H1 (cell line): ENCODE data around the gene RFX5. TPM values are rescaled to one million over a fixed set of nuclear protein-coding genes. Genes with fewer than 3 reads are reported as not detected.
"Not testable (repeated sequence)": the region's sequence is repeated elsewhere in the genome, so short reads cannot be mapped to it uniquely, and the experiment has no call there.

Experiments used
- CTCF ChIA-PET: fragments of 300-600 bp; sonication (Branson Sonifier 250); formaldehyde crosslinking; loops from one replicate; lab custom pipeline; 2021; ENCODE audit not compliant: partially characterized antibody; lab: Charles Lee
- POLR2A ChIA-PET: fragments of 300-600 bp; sonication (Branson Sonifier 250); formaldehyde crosslinking; loops from one replicate; lab custom pipeline; 2021; ENCODE audit warnings: inconsistent platforms; ENCODE audit not compliant: partially characterized antibody; lab: Charles Lee
- DNase-seq, 2 experiments: peaks; one replicate each; pipeline versions ENCODE4 v3.0.0 to v3.0.0-alpha.2; 2010 to 2022; ENCODE audit warnings: low spot score in 2 of 2, low read depth in 1 of 2, mixed read lengths in 1 of 2
- FAIRE-seq: peaks from 2 replicates; lab custom pipeline; 2011; peaks lifted over from hg19 to GRCh38; lab: Jason Lieb, UNC
- H2AFZ ChIP-seq: 2 replicates; pipeline ENCODE4 v1.8.1; 2012; ENCODE audit warnings: low read length, inconsistent platforms
- H2AK5ac ChIP-seq: 2 replicates; pipeline ENCODE4 v1.6.1; 2013; ENCODE audit warnings: low read depth, low read length
- H2BK120ac ChIP-seq: replicated peaks from 2 replicates; pipeline ENCODE3; 2013; ENCODE audit warnings: low read depth, low read length, inconsistent platforms
- H2BK12ac ChIP-seq: 2 replicates; pipeline ENCODE4 v1.6.1; 2013; ENCODE audit warnings: low read depth, low read length
- H2BK15ac ChIP-seq: 2 replicates; pipeline ENCODE4 v1.6.1; 2013; ENCODE audit warnings: low read length
- H2BK20ac ChIP-seq: 2 replicates; pipeline ENCODE4 v1.6.1; 2013; ENCODE audit warnings: low read length
- H2BK5ac ChIP-seq: 2 replicates; pipeline ENCODE4 v1.6.1; 2013; ENCODE audit warnings: low read depth, low read length
- H3K14ac ChIP-seq: 2 replicates; pipeline ENCODE4 v1.6.1; 2013; ENCODE audit warnings: inconsistent platforms; ENCODE audit not compliant: insufficient read length
- H3K18ac ChIP-seq: 2 replicates; pipeline ENCODE4 v1.6.1; 2013; ENCODE audit warnings: low read length; ENCODE audit errors: extremely low read depth
- H3K23ac ChIP-seq: 2 replicates; pipeline ENCODE4 v1.6.1; 2013; ENCODE audit warnings: inconsistent platforms; ENCODE audit not compliant: insufficient read length
- H3K23me2 ChIP-seq: 2 replicates; pipeline ENCODE4 v1.6.1; 2013; ENCODE audit warnings: low read depth, low read length
- H3K27ac ChIP-seq: 2 replicates; pipeline ENCODE4 v1.6.1; 2011; ENCODE audit warnings: low read depth, low read length, inconsistent platforms
- H3K27me3 ChIP-seq, 4 experiments: replicated peaks in 1 of 4; 1 replicate in 1 of 4; 2 replicates in 3 of 4; pipeline versions ENCODE4 v1.6.1 to v1.8.1; 2011 to 2013; ENCODE audit warnings: low read length in 3 of 4, mild to moderate bottlenecking in 3 of 4, inconsistent platforms in 2 of 4, mixed read lengths in 2 of 4, moderate library complexity in 1 of 4; ENCODE audit not compliant: control insufficient read depth in 3 of 4, insufficient read depth in 3 of 4; ENCODE audit errors: extremely low read depth in 1 of 4
- H3K36me3 ChIP-seq, 4 experiments: 2 replicates each; pipeline versions ENCODE4 v1.6.1 to v1.8.1; 2011 to 2013; ENCODE audit warnings: mild to moderate bottlenecking in 4 of 4, low read length in 3 of 4, moderate library complexity in 2 of 4, control low read depth in 1 of 4, inconsistent platforms in 1 of 4; ENCODE audit not compliant: insufficient read depth in 4 of 4, control insufficient read depth in 2 of 4
- H3K4ac ChIP-seq: replicated peaks from 2 replicates; pipeline ENCODE3; 2013; ENCODE audit warnings: low read length, low read depth, mixed read lengths, inconsistent platforms; ENCODE audit not compliant: insufficient read length
- H3K4me1 ChIP-seq, 4 experiments: replicated peaks in 1 of 4; 1 replicate in 1 of 4; 2 replicates in 3 of 4; pipeline versions ENCODE4 v1.6.1 to v1.8.1; 2011 to 2013; ENCODE audit warnings: low read length in 3 of 4, inconsistent platforms in 2 of 4, mixed read lengths in 1 of 4; ENCODE audit not compliant: insufficient read depth in 4 of 4, control insufficient read depth in 3 of 4
- H3K4me2 ChIP-seq, 2 experiments: 2 replicates each; pipeline versions ENCODE4 v1.6.1 to v1.8.1; 2011 to 2013; ENCODE audit warnings: low read depth in 2 of 2, low read length in 2 of 2, control low read depth in 1 of 2, inconsistent platforms in 1 of 2, mild to moderate bottlenecking in 1 of 2; ENCODE audit not compliant: insufficient read depth in 1 of 2
- H3K4me3 ChIP-seq, 4 experiments: fragments of 200-600, 300-600 bp in 1 of 4; sonication (generic), shearing (Covaris generic), sonication (Bioruptor Twin) in 1 of 4; 2 replicates each; pipeline versions ENCODE4 v1.5.1 to v1.8.1; 2011 to 2016; ENCODE audit warnings: low read length in 4 of 4, low read depth in 3 of 4, control low read depth in 2 of 4, inconsistent platforms in 2 of 4, mild to moderate bottlenecking in 2 of 4, mixed read lengths in 1 of 4, moderate library complexity in 1 of 4; ENCODE audit not compliant: insufficient read depth in 2 of 4; ENCODE audit errors: extremely low read depth in 1 of 4
- H3K56ac ChIP-seq: replicated peaks from 2 replicates; pipeline ENCODE3; 2013; ENCODE audit warnings: low read depth, mild to moderate bottlenecking, mixed read lengths, low read length, inconsistent platforms; ENCODE audit not compliant: insufficient read length
- H3K79me1 ChIP-seq: 2 replicates; pipeline ENCODE4 v1.6.1; 2013; ENCODE audit warnings: low read depth, low read length, control low read depth
- H3K79me2 ChIP-seq, 2 experiments: 2 replicates each; pipeline versions ENCODE4 v1.6.1 to v1.8.1; 2012 to 2013; ENCODE audit warnings: low read length in 2 of 2, mild to moderate bottlenecking in 2 of 2, inconsistent platforms in 1 of 2; ENCODE audit not compliant: insufficient read depth in 2 of 2, control insufficient read depth in 1 of 2
- H3K9ac ChIP-seq, 4 experiments: replicated peaks in 1 of 4; 1 replicate in 1 of 4; 2 replicates in 3 of 4; pipeline versions ENCODE4 v1.6.1 to v1.8.1; 2011 to 2013; ENCODE audit warnings: low read depth in 3 of 4, low read length in 3 of 4, control low read depth in 2 of 4, mild to moderate bottlenecking in 2 of 4, moderate library complexity in 2 of 4, inconsistent platforms in 1 of 4; ENCODE audit errors: extremely low read depth in 1 of 4
- H3K9me3 ChIP-seq, 2 experiments: 2 replicates each; pipeline versions ENCODE4 v1.6.1 to v1.8.1; 2012 to 2013; ENCODE audit warnings: mild to moderate bottlenecking in 2 of 2, moderate library complexity in 2 of 2, control low read depth in 1 of 2, inconsistent platforms in 1 of 2, low read depth in 1 of 2, low read length in 1 of 2, mixed read lengths in 1 of 2; ENCODE audit not compliant: insufficient read depth in 2 of 2
- H4K20me1 ChIP-seq, 2 experiments: replicated peaks in 1 of 2; 2 replicates each; pipeline versions ENCODE3 to v1.8.1; 2011 to 2013; ENCODE audit warnings: inconsistent platforms in 2 of 2, low read length in 2 of 2, mild to moderate bottlenecking in 1 of 2; ENCODE audit not compliant: insufficient read depth in 2 of 2, control insufficient read depth in 1 of 2
- H4K5ac ChIP-seq: 2 replicates; pipeline ENCODE4 v1.6.1; 2013; ENCODE audit warnings: low read length, low read depth, mixed read lengths, inconsistent platforms; ENCODE audit not compliant: insufficient read length
- H4K8ac ChIP-seq: 2 replicates; pipeline ENCODE4 v1.8.0; 2013; ENCODE audit warnings: mild to moderate bottlenecking, moderate library complexity, low read length, inconsistent platforms; ENCODE audit not compliant: insufficient read depth; ENCODE audit errors: extremely low read depth
- H4K91ac ChIP-seq: replicated peaks from 2 replicates; pipeline ENCODE3; 2013; ENCODE audit warnings: low read length, mixed read lengths, inconsistent platforms; ENCODE audit not compliant: insufficient read length
- CEBPB ChIP-seq: IDR thresholded peaks from 2 replicates; pipeline ENCODE4 v1.6.1; 2012; ENCODE audit warnings: low read depth, low read length
- WGBS, 2 experiments: shearing (Covaris generic) in 1 of 2; methylation state at CpG; one replicate each; pipeline versions ENCODE4 v1.1.6 to v1.1.7; 2013 to 2015; ENCODE audit warnings: low lambda C conversion rate in 2 of 2, mixed read lengths in 2 of 2, inconsistent platforms in 1 of 2, low coverage in 1 of 2, missing lambda C conversion rate in 1 of 2; ENCODE audit not compliant: insufficient replicate concordance in 2 of 2, insufficient coverage in 1 of 2, insufficient read length in 1 of 2; ENCODE audit errors: extremely low coverage in 1 of 2, missing lambda C conversion rate in 1 of 2; 5-methylcytosine and 5-hydroxymethylcytosine counted together
- polyA plus RNA-seq, 7 experiments: library from polyadenylated mRNA; depleted of rRNA in 3 of 7; stranded (reverse) in 5 of 7; unstranded in 2 of 7; fragments of >200 nt in 5 of 7; fragments of 200-250 nt in 2 of 7; gene quantifications; 1 replicate in 5 of 7; 2 replicates in 1 of 7; 4 replicates in 1 of 7; pipeline versions ENCODE4 v1.2.1 to v1.2.3, GENCODE V29; 2011 to 2013; ENCODE audit warnings: missing spikeins in 2 of 7, mixed read lengths in 2 of 7
- total RNA-seq: library from RNA; stranded (reverse); fragmentation: NEBNext Ultra II Directional; extraction: Animal tissue kit (Norgen Biotek cat#: 25700); gene quantifications from 2 replicates; pipeline ENCODE4 v1.2.1, GENCODE V29; 2021

Gene RFX5
- total and polyA plus RNA-seq, 2 of the 8 experiments (the other 6 are each of a cell fraction or from before 2014, with no cell fraction given) = 27.8 to 59.7 TPM

GRCh38 chr1:151396265-151396664, 49.2 kb upstream of the RFX5 start:
- H3K4me2 ChIP-seq, H2BK15ac ChIP-seq, H4K8ac ChIP-seq, H3K36me3 ChIP-seq, H4K91ac ChIP-seq, H3K27ac ChIP-seq, FAIRE-seq, H2AK5ac ChIP-seq, H3K23me2 ChIP-seq, H2AFZ ChIP-seq, H3K56ac ChIP-seq, H2BK12ac ChIP-seq, H3K23ac ChIP-seq, H3K4ac ChIP-seq, H3K18ac ChIP-seq, H3K9me3 ChIP-seq, H2BK5ac ChIP-seq, H3K27me3 ChIP-seq, H2BK120ac ChIP-seq, H3K4me3 ChIP-seq, H3K9ac ChIP-seq, H3K4me1 ChIP-seq, H2BK20ac ChIP-seq, DNase-seq, H4K5ac ChIP-seq, H3K14ac ChIP-seq: not testable (repeated sequence)
- TF ChIP-seq CEBPB = peak; percentile 19; the same call in 1 of the 2 replicates
- ChIA-PET CTCF (interaction anchor here (1.2 to 3.2 kb wide), 5 partner anchors 11 to 96 kb away, joined by 3 to 14 read pairs (median 4); no protein-coding TSS in a partner anchor), POLR2A (interaction anchor here (1.8 to 3.2 kb wide), 2 partner anchors 32 to 49 kb away, joined by 4 to 8 read pairs; partner anchors contain the start of gene RFX5)
- Histone ChIP-seq H4K20me1 (peaks cover 3 to 11% of the 10 kb centered on the region in 2 experiments), H3K79me2 (peaks cover 9 to 15% of the 10 kb centered on the region in 2 experiments; a peak in 3 of 4 replicates), H3K79me1 (peaks cover 11% of the 10 kb centered on the region)
- 93% methylated on average over 5 of the region's 5 CpGs; no CpG with 5 or more reads in 1 of the 2 experiments for WGBS, 2 experiments
